ENCODE data around the gene ZNF804A.

Gene ZNF804A

DNA sequence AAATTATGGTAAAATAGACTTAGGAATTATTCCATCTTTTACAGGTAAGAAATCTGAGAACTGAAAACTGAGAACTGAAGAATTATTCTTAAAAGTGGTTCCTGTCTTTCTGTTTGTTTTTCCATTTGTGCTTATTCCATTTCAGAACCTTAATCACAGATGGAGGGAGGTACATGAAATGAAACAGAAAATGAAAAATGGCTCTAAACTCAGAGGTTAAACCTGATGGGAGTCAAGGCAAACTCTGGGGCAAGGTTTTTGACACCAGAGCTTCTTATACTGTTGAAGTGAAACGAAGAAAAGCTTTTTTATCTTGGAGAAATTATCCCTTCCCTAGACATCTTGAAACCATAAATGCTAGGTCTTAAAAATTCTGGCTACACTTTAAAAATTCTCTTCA is 182.1 kb downstream of the ZNF804A start:
- Histone ChIP-seq H3K14ac (ENCODE audit: low read length in 2 of 2) (no peak overlapping the region), H3K27me3 (ENCODE audit: control insufficient read depth in 1 of 2, insufficient read depth in 1 of 2, low read length in 2 of 2) (no peaks in the 10 kb centered on the region), H3K27ac (ENCODE audit: low read length, poor library complexity, severe bottlenecking) (no peak overlapping the region), H2AFZ (ENCODE audit: low read depth, low read length) (no peak overlapping the region), H2BK12ac (ENCODE audit: low read length in 2 of 2) (no peak overlapping the region), H2AK5ac (ENCODE audit: low read length, severe bottlenecking) (no peak overlapping the region), H3K36me3 (ENCODE audit: control insufficient read depth in 1 of 2, insufficient read depth in 2 of 2, low read depth in 1 of 2, low read length in 2 of 2) (no peaks in the 10 kb centered on the region), H3K4ac (ENCODE audit: low read depth in 1 of 2, low read length in 2 of 2) (no peak overlapping the region), H3K4me3 (ENCODE audit: insufficient read depth in 1 of 2, low read depth in 1 of 2, low read length in 2 of 2) (no peak overlapping the region), H4K8ac (ENCODE audit: low read length) (no peak overlapping the region), H2BK5ac (ENCODE audit: low read depth, low read length, poor library complexity, severe bottlenecking) (no peak overlapping the region), H3K4me1 (ENCODE audit: control insufficient read depth, insufficient read depth, low read depth, low read length) (no peaks in the 10 kb centered on the region), H2BK120ac (ENCODE audit: low read depth, low read length) (no peak overlapping the region), H4K91ac (ENCODE audit: low read length) (no peak overlapping the region), H2BK15ac (ENCODE audit: low read depth, poor library complexity, severe bottlenecking) (no peak overlapping the region), H3K23ac (ENCODE audit: low read length in 2 of 2) (no peak overlapping the region), H3K18ac (ENCODE audit: low read depth in 1 of 2, low read length in 2 of 2) (no peak overlapping the region), H3K79me1 (replicated peaks; ENCODE audit: low read length, poor library complexity, severe bottlenecking) (no peaks in the 10 kb centered on the region), H3K9me3 (ENCODE audit: control insufficient read depth, low read length) (no peaks in the 10 kb centered on the region), H3K4me2 (ENCODE audit: low read length, poor library complexity, severe bottlenecking) (no peak overlapping the region), H3K9ac (ENCODE audit: low read length) (no peak overlapping the region)
- WGBS: 60% methylated on average over 1 of the region's 1 CpG
- no peak for DNase-seq

DNA sequence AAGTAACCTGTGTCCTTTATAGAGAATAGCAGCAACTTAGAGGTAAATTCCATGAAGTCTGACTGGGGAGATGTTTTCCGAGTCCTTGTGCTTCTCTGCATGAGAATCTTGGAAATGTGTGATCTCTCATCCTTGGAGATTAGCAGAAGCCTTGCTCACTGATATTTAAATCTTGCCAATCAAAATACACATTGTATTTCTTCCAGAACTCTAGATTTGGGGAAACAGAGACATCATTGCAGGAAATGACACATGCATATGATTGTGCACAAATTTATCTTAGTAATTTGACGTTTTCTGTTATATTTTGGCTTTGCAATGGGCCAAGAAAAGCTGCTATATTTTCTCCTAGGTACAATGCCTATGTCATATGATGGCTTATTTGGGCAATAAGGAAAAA is 182.6 kb downstream of the ZNF804A start:
- H2AK5ac ChIP-seq (ENCODE audit: low read length, severe bottlenecking): no peak overlapping the region
- no peaks in the 10 kb centered on the region for H3K79me1 ChIP-seq (replicated peaks; ENCODE audit: low read length, poor library complexity, severe bottlenecking)
- no peaks in the 10 kb centered on the region for H3K27me3 ChIP-seq (ENCODE audit: control insufficient read depth in 1 of 2, insufficient read depth in 1 of 2, low read length in 2 of 2)
- no peak overlapping the region for H3K4me3 ChIP-seq (ENCODE audit: insufficient read depth in 1 of 2, low read depth in 1 of 2, low read length in 2 of 2)
- H3K4ac ChIP-seq (ENCODE audit: low read depth in 1 of 2, low read length in 2 of 2): no peak overlapping the region
- no peak overlapping the region for H3K14ac ChIP-seq (ENCODE audit: low read length in 2 of 2)
- H3K4me1 ChIP-seq (ENCODE audit: control insufficient read depth, insufficient read depth, low read depth, low read length): no peaks in the 10 kb centered on the region
- H2BK12ac ChIP-seq (ENCODE audit: low read length in 2 of 2): no peak overlapping the region
- no peak overlapping the region for H4K8ac ChIP-seq (ENCODE audit: low read length)
- no CpG with 5 or more reads among the region's 2 CpGs for WGBS
- H4K91ac ChIP-seq (ENCODE audit: low read length): no peak overlapping the region
- H3K4me2 ChIP-seq (ENCODE audit: low read length, poor library complexity, severe bottlenecking): no peak overlapping the region
- H3K9me3 ChIP-seq (ENCODE audit: control insufficient read depth, low read length): no peaks in the 10 kb centered on the region
- H3K36me3 ChIP-seq (ENCODE audit: control insufficient read depth in 1 of 2, insufficient read depth in 2 of 2, low read depth in 1 of 2, low read length in 2 of 2): no peaks in the 10 kb centered on the region
- no peak overlapping the region for H2BK120ac ChIP-seq (ENCODE audit: low read depth, low read length)
- no peak for DNase-seq
- no peak overlapping the region for H3K27ac ChIP-seq (ENCODE audit: low read length, poor library complexity, severe bottlenecking)
- H2BK15ac ChIP-seq (ENCODE audit: low read depth, poor library complexity, severe bottlenecking): no peak overlapping the region
- H3K23ac ChIP-seq (ENCODE audit: low read length in 2 of 2): no peak overlapping the region
- H3K18ac ChIP-seq (ENCODE audit: low read depth in 1 of 2, low read length in 2 of 2): no peak overlapping the region
- H2BK5ac ChIP-seq (ENCODE audit: low read depth, low read length, poor library complexity, severe bottlenecking): no peak overlapping the region
- H3K9ac ChIP-seq (ENCODE audit: low read length): no peak overlapping the region
- no peak overlapping the region for H2AFZ ChIP-seq (ENCODE audit: low read depth, low read length)

DNA sequence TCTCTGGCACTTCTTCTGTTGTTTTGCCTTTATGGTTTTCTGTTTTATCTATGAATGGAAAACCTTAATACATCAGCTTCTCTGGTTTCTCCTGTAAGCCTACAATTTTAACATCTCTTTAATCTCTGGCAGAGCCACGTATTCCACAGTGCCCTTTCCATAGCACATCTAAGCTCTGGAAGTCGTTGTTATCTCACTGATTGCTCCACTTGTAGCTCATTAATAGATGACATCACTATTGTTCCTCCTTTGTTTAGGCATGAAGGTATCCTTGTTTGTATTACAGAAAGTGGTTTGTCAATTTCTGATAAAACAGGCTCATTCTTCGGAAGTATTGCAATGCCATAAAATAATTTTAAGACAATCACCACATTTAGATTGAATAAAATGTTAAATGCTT is 185.2 kb downstream of the ZNF804A start:
- no peaks in the 10 kb centered on the region for H3K4me1 ChIP-seq (ENCODE audit: control insufficient read depth, insufficient read depth, low read depth, low read length)
- H2BK120ac ChIP-seq (ENCODE audit: low read depth, low read length): no peak overlapping the region

DNA sequence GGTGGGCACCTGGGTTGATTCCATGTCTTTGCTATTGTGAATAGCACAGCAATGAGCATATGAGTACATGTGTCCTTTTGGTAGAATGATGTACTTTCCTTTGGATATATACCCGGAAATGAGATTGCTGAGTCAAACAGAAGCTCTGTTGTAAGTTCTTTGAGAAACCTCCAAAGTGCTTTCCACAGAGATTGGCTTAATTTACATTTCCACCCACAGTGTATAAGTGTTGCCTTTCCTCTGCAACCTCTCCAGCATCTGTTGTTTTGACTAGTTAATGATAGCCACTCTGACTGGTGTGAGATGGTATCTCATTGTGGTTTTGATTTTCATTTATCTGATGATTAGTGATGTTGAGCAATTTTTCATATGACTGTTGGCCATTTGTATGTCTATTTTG is 194.8 kb downstream of the ZNF804A start:
- no peak overlapping the region for H2BK15ac ChIP-seq (ENCODE audit: low read depth, poor library complexity, severe bottlenecking)
- no peaks in the 10 kb centered on the region for H3K36me3 ChIP-seq (ENCODE audit: control insufficient read depth in 1 of 2, insufficient read depth in 2 of 2, low read depth in 1 of 2, low read length in 2 of 2)
- no peak overlapping the region for H3K4ac ChIP-seq (ENCODE audit: low read depth in 1 of 2, low read length in 2 of 2)
- H2BK12ac ChIP-seq (ENCODE audit: low read length in 2 of 2): no peak overlapping the region
- no peaks in the 10 kb centered on the region for H3K27me3 ChIP-seq (ENCODE audit: control insufficient read depth in 1 of 2, insufficient read depth in 1 of 2, low read length in 2 of 2)
- H2AK5ac ChIP-seq (ENCODE audit: low read length, severe bottlenecking): no peak overlapping the region
- H3K79me1 ChIP-seq (replicated peaks; ENCODE audit: low read length, poor library complexity, severe bottlenecking): no peaks in the 10 kb centered on the region
- no peak overlapping the region for H2BK5ac ChIP-seq (ENCODE audit: low read depth, low read length, poor library complexity, severe bottlenecking)
- no peak overlapping the region for H3K23ac ChIP-seq (ENCODE audit: low read length in 2 of 2)
- H3K4me2 ChIP-seq (ENCODE audit: low read length, poor library complexity, severe bottlenecking): no peak overlapping the region
- no peak overlapping the region for H3K18ac ChIP-seq (ENCODE audit: low read depth in 1 of 2, low read length in 2 of 2)
- no peak overlapping the region for H3K14ac ChIP-seq (ENCODE audit: low read length in 2 of 2)
- no peak overlapping the region for H3K4me3 ChIP-seq (ENCODE audit: insufficient read depth in 1 of 2, low read depth in 1 of 2, low read length in 2 of 2)
- no CpG with 5 or more reads among the region's 1 CpG for WGBS
- no peaks in the 10 kb centered on the region for H3K4me1 ChIP-seq (ENCODE audit: control insufficient read depth, insufficient read depth, low read depth, low read length)
- no peak overlapping the region for H4K8ac ChIP-seq (ENCODE audit: low read length)
- H4K91ac ChIP-seq (ENCODE audit: low read length): no peak overlapping the region
- peaks cover 3% of the 10 kb centered on the region for H3K9me3 ChIP-seq (ENCODE audit: control insufficient read depth, low read length)
- no peak overlapping the region for H3K27ac ChIP-seq (ENCODE audit: low read length, poor library complexity, severe bottlenecking)
- peak; percentile 4 for DNase-seq
- H2BK120ac ChIP-seq (ENCODE audit: low read depth, low read length): no peak overlapping the region
- H3K9ac ChIP-seq (ENCODE audit: low read length): no peak overlapping the region
- no peak overlapping the region for H2AFZ ChIP-seq (ENCODE audit: low read depth, low read length)

More for the DNA sequence above, 185.2 kb downstream of the ZNF804A start:
- Histone ChIP-seq H3K14ac (ENCODE audit: low read length in 2 of 2) (no peak overlapping the region), H3K23ac (ENCODE audit: low read length in 2 of 2) (no peak overlapping the region), H2AK5ac (ENCODE audit: low read length, severe bottlenecking) (no peak overlapping the region), H2BK5ac (ENCODE audit: low read depth, low read length, poor library complexity, severe bottlenecking) (no peak overlapping the region), H4K8ac (ENCODE audit: low read length) (no peak overlapping the region), H3K18ac (ENCODE audit: low read depth in 1 of 2, low read length in 2 of 2) (no peak overlapping the region), H4K91ac (ENCODE audit: low read length) (no peak overlapping the region), H2BK15ac (ENCODE audit: low read depth, poor library complexity, severe bottlenecking) (no peak overlapping the region), H3K27me3 (ENCODE audit: control insufficient read depth in 1 of 2, insufficient read depth in 1 of 2, low read length in 2 of 2) (no peaks in the 10 kb centered on the region), H3K4me3 (ENCODE audit: insufficient read depth in 1 of 2, low read depth in 1 of 2, low read length in 2 of 2) (no peak overlapping the region), H2BK12ac (ENCODE audit: low read length in 2 of 2) (no peak overlapping the region), H3K79me1 (replicated peaks; ENCODE audit: low read length, poor library complexity, severe bottlenecking) (no peaks in the 10 kb centered on the region), H2AFZ (ENCODE audit: low read depth, low read length) (no peak overlapping the region), H3K27ac (ENCODE audit: low read length, poor library complexity, severe bottlenecking) (no peak overlapping the region), H3K4ac (ENCODE audit: low read depth in 1 of 2, low read length in 2 of 2) (no peak overlapping the region), H3K4me2 (ENCODE audit: low read length, poor library complexity, severe bottlenecking) (no peak overlapping the region), H3K9ac (ENCODE audit: low read length) (no peak overlapping the region), H3K36me3 (ENCODE audit: control insufficient read depth in 1 of 2, insufficient read depth in 2 of 2, low read depth in 1 of 2, low read length in 2 of 2) (no peaks in the 10 kb centered on the region), H3K9me3 (ENCODE audit: control insufficient read depth, low read length) (no peaks in the 10 kb centered on the region)
- no peak for DNase-seq
- WGBS: 63% methylated on average over 2 of the region's 3 CpGs

All from mesenchymal stem cell (in vitro differentiated cells and primary cell).